Muscle of leg (tissue), 11 donors: ENCODE results near the gene SPAG8. TPM values are rescaled to one million over a fixed set of nuclear protein-coding genes. Genes with fewer than 3 reads are reported as not detected.

Experiments used
- DNase-seq: peaks from one replicate; pipeline ENCODE4 v3.0.0; 2013
- H3K27ac ChIP-seq: one replicate; pipeline ENCODE4 v1.5.1; 2013; ENCODE audit warnings: mild to moderate bottlenecking, low read length, control low read depth
- H3K27me3 ChIP-seq: one replicate; pipeline ENCODE4 v1.6.1; 2013; ENCODE audit warnings: low read length; ENCODE audit not compliant: control insufficient read depth, insufficient read depth
- H3K36me3 ChIP-seq: one replicate; pipeline ENCODE4 v1.6.1; 2013; ENCODE audit warnings: low read length; ENCODE audit not compliant: control insufficient read depth, insufficient read depth
- H3K4me1 ChIP-seq: one replicate; pipeline ENCODE4 v1.6.1; 2013; ENCODE audit warnings: low read length; ENCODE audit not compliant: control insufficient read depth, insufficient read depth
- H3K4me3 ChIP-seq: one replicate; pipeline ENCODE4 v1.5.1; 2013; ENCODE audit warnings: low read length, control low read depth
- H3K9me3 ChIP-seq: replicated peaks from 2 replicates; pipeline ENCODE4 v1.6.1; 2013; ENCODE audit warnings: low read depth, low read length; ENCODE audit not compliant: control insufficient read depth
- WGBS: methylation state at CpG from one replicate; pipeline ENCODE4 v1.1.5; 2013; ENCODE audit warnings: missing lambda C conversion rate; ENCODE audit not compliant: insufficient coverage; 5-methylcytosine and 5-hydroxymethylcytosine counted together
- polyA plus RNA-seq, 8 donors: library from polyadenylated mRNA; unstranded; fragments of 120-200 nt; gene quantifications; one replicate each; pipeline versions ENCODE4 v1.2.1 to v1.2.3, GENCODE V29; 2013; ENCODE audit warnings: inconsistent platforms in 1 of 8, low replicate concordance in 1 of 8; ENCODE audit not compliant: insufficient read length in 8 of 8, insufficient read depth in 1 of 8
- total RNA-seq: library from RNA; stranded (reverse); fragments of 120-200 nt; gene quantifications from one replicate; pipeline ENCODE4 v1.2.4, GENCODE V29; 2013

Gene SPAG8
- total and polyA plus RNA-seq, 9 donors, result 1.3 to 3.1 (median 2.0) TPM

DNA sequence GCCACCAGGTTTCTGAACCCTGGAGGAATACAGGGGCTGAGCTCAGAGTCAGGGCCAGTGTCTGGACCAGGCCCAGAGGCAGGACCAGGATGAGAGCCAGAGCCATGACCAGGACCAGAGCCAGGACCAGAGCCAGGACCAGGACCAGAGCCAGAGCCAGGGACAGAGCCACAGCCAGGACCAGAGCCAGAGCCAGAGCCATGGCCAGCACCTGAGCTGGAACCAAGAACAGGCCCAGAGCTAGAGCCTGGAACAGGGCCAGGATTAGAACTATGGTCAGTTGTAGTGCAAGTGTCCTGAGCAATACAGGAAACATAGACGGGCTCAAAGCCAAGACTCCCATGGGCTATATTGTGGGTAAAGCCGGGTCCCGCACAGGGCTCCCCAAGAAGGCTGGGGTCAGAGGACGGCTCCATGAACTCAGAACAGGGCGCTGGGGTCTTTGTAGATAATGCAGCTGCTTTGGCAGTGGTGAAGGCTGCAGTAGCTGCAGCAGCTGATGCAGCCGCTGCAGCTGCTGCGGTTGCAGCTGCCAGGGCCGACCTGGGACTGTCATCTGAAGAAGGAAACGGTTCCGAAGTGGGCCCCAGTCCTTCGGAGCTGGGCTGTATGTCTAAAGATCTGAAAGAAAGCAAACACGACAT is 559 bp downstream of the SPAG8 start:
- peak; percentile 69 for DNase-seq
- H3K27ac ChIP-seq, result peak overlapping the region; percentile 80

GRCh38 chr9:35810122-35810521 is 1.9 kb downstream of the SPAG8 start:
- H3K4me1 ChIP-seq, result peaks cover 35% of the 10 kb centered on the region
- H3K27ac ChIP-seq, result no peak overlapping the region
- no peaks in the 10 kb centered on the region for H3K9me3 ChIP-seq
- peaks cover 37% of the 10 kb centered on the region for H3K36me3 ChIP-seq
- WGBS, result 90% methylated on average over 2 of the region's 7 CpGs
- no peak for DNase-seq
- H3K4me3 ChIP-seq, result no peak overlapping the region
- H3K27me3 ChIP-seq, result peaks cover 4% of the 10 kb centered on the region

More for the DNA sequence above, 559 bp downstream of the SPAG8 start:
- Histone ChIP-seq H3K9me3 (no peaks in the 10 kb centered on the region), H3K4me3 (peak overlapping the region; percentile 50), H3K36me3 (peaks cover 24% of the 10 kb centered on the region), H3K27me3 (peaks cover 4% of the 10 kb centered on the region), H3K4me1 (peaks cover 37% of the 10 kb centered on the region)
- 5% methylated on average over 12 of the region's 12 CpGs for WGBS

- peaks cover 25% of the 10 kb centered on the region for H3K4me1 ChIP-seq
- no peak overlapping the region for H3K4me3 ChIP-seq
- H3K36me3 ChIP-seq, result peaks cover 45% of the 10 kb centered on the region
- WGBS, result 98% methylated on average over 7 of the region's 9 CpGs
- no peak for DNase-seq
- peaks cover 4% of the 10 kb centered on the region for H3K27me3 ChIP-seq
- H3K9me3 ChIP-seq, result no peaks in the 10 kb centered on the region
- H3K27ac ChIP-seq, result no peak overlapping the region
Observed at GRCh38 chr9:35808433-35808832, 3.6 kb downstream of the SPAG8 start.

DNA sequence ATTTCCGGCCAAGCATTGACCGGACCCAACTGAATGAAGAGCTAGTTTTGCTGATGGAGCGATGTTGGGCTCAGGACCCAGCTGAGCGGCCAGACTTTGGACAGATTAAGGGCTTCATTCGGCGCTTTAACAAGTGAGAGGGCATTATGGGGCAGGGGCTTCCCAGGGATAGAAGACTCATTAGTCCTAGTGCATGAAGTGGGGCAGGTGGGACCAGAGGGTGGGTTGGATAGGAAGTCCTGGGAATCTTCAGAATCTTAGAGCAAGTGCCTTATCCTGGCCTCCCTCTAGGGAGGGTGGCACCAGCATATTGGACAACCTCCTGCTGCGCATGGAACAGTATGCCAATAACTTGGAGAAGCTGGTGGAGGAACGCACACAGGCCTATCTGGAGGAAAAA is 6.0 kb downstream of the SPAG8 start:
- Histone ChIP-seq H3K27ac (no peak overlapping the region), H3K27me3 (peaks cover 4% of the 10 kb centered on the region), H3K4me3 (no peak overlapping the region), H3K9me3 (no peaks in the 10 kb centered on the region), H3K36me3 (peaks cover 57% of the 10 kb centered on the region), H3K4me1 (peaks cover 6% of the 10 kb centered on the region)
- WGBS, result 98% methylated on average over 6 of the region's 8 CpGs
- no peak for DNase-seq

GRCh38 chr9:35801328-35802128 is 10.5 kb downstream of the SPAG8 start:
- Histone ChIP-seq H3K27me3 (no peaks in the 10 kb centered on the region), H3K27ac (no peak overlapping the region), H3K4me3 (no peak overlapping the region), H3K9me3 (no peaks in the 10 kb centered on the region), H3K4me1 (no peaks in the 10 kb centered on the region), H3K36me3 (peaks cover 50% of the 10 kb centered on the region)
- no peak for DNase-seq
- WGBS, result 86% methylated on average over 13 of the region's 13 CpGs

DNA sequence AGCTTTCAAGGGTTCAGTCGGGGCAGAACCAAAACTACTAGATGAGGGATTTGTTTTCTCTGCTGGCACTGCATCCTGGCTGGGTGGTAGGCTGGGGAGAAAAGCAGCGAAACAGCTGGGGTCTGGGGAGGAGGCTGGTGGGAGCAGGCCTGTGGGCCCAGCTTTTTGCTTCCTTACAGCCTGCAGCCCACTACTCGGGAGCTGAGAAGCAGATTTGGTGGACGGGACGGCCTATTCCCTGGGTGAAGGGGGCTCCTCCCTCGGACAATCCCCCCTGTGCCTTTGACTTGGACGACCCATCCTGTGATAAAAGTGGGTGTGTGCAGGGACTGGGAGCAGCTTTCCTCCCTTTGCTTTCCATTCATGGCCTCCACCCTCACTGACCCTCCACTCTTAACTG is 11.5 kb downstream of the SPAG8 start:
- H3K4me3 ChIP-seq, result no peak overlapping the region
- peaks cover 41% of the 10 kb centered on the region for H3K36me3 ChIP-seq
- no peak overlapping the region for H3K27ac ChIP-seq
- no peaks in the 10 kb centered on the region for H3K4me1 ChIP-seq
- WGBS, result 75% methylated on average over 1 of the region's 7 CpGs
- no peaks in the 10 kb centered on the region for H3K9me3 ChIP-seq
- no peaks in the 10 kb centered on the region for H3K27me3 ChIP-seq
- no peak for DNase-seq

DNA sequence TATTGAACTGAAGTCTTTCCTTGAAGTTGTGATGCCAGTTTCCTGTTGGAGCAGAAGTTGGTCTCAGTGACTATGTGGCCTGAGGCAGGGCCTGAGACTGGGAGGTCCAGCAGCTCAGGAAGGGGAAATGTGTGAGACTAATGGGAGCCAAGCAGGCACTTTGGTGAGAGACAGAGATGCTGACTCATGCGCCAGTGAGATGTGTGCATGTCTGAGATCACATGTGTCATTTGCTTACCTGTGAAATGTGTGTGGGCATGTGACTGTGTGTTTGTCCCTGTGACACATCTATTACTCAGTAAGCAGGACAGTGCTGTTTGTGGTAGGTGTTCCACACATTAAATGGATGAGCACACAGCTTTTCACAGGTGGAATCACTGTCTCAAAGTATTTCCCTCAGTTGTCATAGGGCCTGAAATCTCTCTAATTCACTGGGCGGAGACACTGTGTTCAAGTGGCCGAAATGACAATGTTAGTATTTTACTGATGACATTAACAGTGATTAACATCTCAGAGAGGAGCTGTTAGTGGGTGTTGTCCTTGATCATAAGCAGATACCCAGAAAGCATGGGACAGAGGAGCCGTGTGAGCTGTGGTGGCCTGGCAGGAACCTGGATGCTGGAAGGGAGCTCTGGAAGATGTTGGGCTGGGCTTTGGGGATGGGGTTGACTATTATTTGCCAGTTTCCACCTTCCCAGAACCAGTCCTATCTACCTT is 13.2 kb downstream of the SPAG8 start:
- Histone ChIP-seq H3K27ac (no peak overlapping the region), H3K9me3 (no peaks in the 10 kb centered on the region), H3K4me3 (no peak overlapping the region), H3K4me1 (peaks cover 5% of the 10 kb centered on the region), H3K27me3 (no peaks in the 10 kb centered on the region), H3K36me3 (peaks cover 29% of the 10 kb centered on the region)
- DNase-seq, result no peak
- WGBS, result 83% methylated on average over 2 of the region's 4 CpGs

GRCh38 chr9:35797311-35798109 is 14.6 kb downstream of the SPAG8 start:
- peaks cover 18% of the 10 kb centered on the region for H3K4me1 ChIP-seq
- H3K36me3 ChIP-seq, result peaks cover 28% of the 10 kb centered on the region
- no peak for DNase-seq
- no peak overlapping the region for H3K27ac ChIP-seq
- no peaks in the 10 kb centered on the region for H3K9me3 ChIP-seq
- no peaks in the 10 kb centered on the region for H3K27me3 ChIP-seq
- 89% methylated on average over 2 of the region's 6 CpGs for WGBS
- H3K4me3 ChIP-seq, result no peak overlapping the region

GRCh38 chr9:35795695-35796094 is 16.4 kb downstream of the SPAG8 start:
- H3K27ac ChIP-seq, result no peak overlapping the region
- peaks cover 14% of the 10 kb centered on the region for H3K36me3 ChIP-seq
- H3K27me3 ChIP-seq, result peaks cover 5% of the 10 kb centered on the region
- no peak overlapping the region for H3K4me3 ChIP-seq
- H3K4me1 ChIP-seq, result peaks cover 27% of the 10 kb centered on the region
- H3K9me3 ChIP-seq, result no peaks in the 10 kb centered on the region
- DNase-seq, result no peak
